LNCaP clone FGC (cell line): ENCODE data around the gene ESRRB.
A peak's percentile ranks its signal among the peaks of the same experiment; 100 is the strongest.

ENCODE experiments used
- DNase-seq: peaks from one replicate; pipeline ENCODE4 v3.0.0-alpha.2; 2011; ENCODE audit warnings: low read depth
- H3K4me3 ChIP-seq: 2 replicates; pipeline ENCODE4 v1.5.1; 2011; ENCODE audit warnings: mild to moderate bottlenecking, low read depth, low read length, control low read depth
- TF ChIP-seq, protein P1 (sequence below): IDR thresholded peaks from 2 replicates; pipeline ENCODE4 v1.5.1; 2012; ENCODE audit warnings: mild to moderate bottlenecking; ENCODE audit not compliant: control insufficient read depth, insufficient read depth; ENCODE audit errors: extremely low read depth

The ESRRB gene

DNA sequence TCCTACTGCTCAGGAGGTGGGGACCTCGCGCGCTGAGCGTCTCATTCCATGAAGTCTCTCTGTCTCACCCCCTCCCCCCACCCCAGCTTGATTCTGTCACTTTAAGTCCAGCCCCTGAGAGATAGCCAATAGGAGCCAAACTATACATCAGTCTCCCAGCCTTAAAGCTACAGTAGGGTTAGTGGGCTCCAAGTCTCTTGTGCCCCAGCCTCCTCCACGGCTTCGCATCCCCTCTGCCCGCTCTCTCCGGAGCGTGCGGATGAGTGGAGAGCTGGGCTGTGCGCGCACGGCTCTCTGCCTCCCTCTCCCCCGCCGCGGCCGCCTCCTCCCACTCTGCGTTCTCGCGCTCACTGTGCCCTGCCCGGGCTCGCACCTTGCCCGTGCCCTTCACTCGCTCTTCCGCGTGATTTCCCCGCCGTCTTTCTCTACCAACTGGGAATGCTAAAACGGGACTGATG, at the start of gene ESRRB:
Gene ESRRB (plus strand): TSS at position 191 of the 458 bp plus-strand sequence. CDS start 265 bp downstream, at position 456.
- peak within 1 kb of the TSS; percentile 48 for H3K4me3 ChIP-seq
- TF ChIP-seq, protein P1, sequence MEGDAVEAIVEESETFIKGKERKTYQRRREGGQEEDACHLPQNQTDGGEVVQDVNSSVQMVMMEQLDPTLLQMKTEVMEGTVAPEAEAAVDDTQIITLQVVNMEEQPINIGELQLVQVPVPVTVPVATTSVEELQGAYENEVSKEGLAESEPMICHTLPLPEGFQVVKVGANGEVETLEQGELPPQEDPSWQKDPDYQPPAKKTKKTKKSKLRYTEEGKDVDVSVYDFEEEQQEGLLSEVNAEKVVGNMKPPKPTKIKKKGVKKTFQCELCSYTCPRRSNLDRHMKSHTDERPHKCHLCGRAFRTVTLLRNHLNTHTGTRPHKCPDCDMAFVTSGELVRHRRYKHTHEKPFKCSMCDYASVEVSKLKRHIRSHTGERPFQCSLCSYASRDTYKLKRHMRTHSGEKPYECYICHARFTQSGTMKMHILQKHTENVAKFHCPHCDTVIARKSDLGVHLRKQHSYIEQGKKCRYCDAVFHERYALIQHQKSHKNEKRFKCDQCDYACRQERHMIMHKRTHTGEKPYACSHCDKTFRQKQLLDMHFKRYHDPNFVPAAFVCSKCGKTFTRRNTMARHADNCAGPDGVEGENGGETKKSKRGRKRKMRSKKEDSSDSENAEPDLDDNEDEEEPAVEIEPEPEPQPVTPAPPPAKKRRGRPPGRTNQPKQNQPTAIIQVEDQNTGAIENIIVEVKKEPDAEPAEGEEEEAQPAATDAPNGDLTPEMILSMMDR, result no peak
- peak; percentile 7 for DNase-seq

DNA sequence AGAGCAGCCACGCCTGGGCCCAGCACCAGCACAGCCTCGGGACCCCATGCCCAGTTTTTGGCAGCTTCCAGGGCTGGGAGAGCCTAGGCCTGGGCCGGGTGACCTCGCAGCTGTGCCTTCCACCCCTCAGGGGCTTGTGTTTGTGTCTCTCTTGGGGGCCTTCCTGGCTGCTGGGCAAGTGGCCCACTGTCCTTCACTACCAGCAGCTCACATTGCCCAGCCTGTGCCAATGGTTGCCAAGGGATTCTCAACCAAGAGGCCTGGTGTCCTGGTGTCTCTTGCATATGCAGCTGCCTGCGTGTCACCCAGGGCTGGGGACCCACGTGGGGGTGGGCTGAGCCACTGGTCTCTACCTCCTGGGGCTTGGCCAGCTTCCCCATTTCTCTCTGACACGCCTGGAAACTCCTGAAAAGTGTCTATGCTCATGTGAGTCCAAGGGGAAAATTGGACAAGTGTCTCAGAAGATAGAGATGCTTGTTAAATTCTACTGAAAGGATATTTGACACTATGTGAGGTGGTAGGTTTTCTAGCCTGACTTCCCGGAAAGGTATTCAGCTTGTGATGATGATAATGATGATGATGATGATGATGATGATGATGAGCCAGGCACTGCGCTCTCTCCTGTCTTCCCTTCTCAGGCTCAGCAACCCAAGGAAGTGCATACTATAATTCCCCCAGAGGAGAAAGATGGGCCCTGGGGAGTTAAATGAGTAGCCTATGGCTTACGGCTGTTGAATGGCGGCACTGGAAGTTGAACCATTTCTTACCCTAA, 48.8 kb upstream of the ESRRB start:
- TF ChIP-seq, protein P1, result no peak
- no peak overlapping the region for H3K4me3 ChIP-seq
- no peak for DNase-seq

DNA sequence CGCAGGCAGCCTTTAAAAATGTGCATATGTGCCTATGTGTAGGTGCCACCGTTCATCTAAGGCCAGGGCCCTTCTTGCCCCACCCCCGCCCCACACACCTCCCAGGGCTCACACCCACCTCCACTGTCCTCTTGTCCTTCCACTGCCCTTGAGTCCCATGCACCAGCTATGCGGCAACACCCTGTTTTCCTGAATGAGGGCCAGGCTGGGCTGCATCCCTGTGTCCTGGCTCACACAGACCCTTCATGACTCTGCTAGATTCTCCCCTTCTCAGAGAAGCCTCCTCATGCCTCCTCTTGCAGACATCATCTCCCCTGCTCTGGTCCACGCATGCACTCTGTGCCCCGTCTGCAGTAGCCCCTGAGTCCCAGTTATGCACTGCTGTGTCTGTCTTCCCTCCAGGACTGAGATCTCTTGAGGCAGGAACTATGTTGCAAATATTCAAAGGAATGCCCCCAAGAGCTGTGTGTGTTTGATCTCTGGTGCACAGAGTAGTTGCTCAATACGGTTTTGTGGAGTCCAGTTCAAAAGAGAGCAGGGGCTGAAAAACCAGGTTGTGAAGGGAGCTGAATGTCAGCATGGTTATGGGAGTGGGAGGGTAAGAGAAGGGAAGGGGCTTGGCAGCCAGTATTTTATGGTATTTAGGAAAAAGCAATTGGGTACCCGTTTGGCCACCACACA, 47.3 kb upstream of the ESRRB start:
- TF ChIP-seq, protein P1, result no peak
- H3K4me3 ChIP-seq, result no peak overlapping the region

DNA sequence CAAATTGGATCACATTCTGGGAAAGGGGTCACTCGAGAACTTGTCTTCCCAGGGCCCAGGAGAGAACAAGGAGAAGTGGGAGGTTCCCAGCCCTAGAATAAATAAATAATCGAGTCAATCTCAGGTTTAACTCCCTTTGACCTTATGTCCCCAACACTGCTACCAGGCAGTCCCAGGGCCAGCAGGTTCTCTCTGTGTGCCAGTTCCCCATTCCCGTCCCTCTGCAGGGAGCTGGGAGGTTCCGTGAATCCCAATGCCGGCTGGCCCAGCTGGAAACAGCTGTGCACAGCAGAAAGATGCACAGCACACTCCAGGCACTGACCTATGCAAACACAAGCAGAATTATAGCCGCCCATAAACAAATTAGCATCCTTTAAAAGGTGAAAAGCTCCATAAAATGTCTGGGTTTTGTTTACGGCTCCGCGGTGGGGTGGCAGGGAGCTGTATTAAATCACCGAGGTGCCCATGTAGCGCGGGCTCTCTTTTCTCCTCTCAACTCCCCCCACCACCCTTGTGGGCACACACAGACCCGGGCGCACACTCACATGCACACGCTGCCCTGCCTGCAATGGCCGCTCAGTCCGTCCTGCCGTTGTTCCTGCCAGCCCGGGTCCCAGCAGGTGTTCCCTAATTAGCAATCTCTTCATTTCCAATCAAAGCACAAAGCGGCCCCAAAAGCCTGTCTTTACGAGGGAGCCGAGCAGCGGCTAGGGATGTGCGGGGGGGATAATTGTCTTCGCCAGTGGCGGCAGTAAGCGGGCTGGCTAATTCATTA, 46.6 kb upstream of the ESRRB start:
- DNase-seq, result no peak
- TF ChIP-seq, protein P1, result no peak

More for the DNA sequence above, 47.3 kb upstream of the ESRRB start:
- DNase-seq, result no peak

DNA sequence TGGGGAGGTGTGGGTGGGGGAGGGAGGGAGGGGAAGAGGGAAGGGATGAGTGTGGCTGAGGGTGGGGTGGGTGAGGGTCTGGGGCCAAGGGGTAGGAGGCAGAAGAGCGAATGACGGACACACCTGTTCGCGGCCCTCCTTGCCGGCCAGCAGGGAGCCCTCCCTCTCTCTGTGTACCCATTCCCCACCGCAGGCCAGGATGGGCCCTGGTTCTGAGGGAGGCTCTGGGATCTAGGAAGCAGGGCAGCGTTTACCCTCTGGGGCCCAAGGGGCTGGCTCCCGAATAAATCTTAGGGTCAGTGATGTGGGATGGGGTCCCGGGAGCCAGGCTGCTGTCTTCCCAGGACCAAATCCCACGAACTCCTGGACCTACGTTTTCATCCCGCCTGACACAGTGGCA, 46.0 kb upstream of the ESRRB start:
- TF ChIP-seq, protein P1, result no peak
- no peak for DNase-seq
- no peak overlapping the region for H3K4me3 ChIP-seq

More for the DNA sequence above, 46.6 kb upstream of the ESRRB start:
- no peak overlapping the region for H3K4me3 ChIP-seq

DNA sequence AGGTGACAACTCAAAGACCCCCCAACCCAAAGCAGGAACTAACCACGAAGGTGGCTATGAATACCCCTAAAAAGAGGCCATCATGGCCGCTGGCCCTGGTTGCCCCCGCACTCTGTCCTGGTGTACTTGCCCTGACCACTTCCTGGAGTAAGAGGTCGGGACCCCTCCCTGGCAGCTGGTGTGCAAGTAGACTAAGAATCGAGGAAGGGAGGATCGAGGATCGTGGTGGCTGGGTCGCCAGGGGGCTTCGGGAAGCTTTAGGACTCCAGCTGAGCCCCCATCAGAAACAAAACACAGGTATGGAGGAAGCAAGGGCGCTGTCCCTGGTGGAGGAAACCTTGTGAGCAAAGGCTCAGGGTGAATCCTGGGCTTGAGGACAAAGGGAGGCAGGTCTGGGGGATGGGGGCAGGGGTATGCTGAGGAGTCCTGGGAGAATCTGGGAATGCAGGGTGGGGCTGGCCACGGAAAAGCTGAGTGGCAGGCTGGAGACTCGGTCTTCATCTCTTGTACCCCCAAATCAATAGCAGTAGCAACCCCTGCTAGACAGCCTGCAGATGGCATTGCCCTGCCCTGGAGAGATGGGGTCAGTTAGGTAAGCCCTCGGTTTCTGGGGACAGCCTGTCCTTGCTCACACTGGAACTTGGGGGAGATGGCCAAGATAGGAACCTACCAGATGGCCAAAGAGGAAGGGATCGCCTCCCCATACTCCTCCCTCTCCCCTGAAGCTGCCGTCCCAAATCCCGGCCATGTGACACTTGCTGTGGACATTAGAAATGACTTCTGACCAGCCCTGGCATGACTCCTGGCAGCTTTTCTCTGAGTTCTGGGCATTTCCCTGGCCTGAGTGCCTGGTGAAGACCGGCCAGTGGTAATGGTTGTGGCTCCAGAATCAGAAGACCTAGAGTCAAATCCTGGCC, 45.3 kb upstream of the ESRRB start:
- H3K4me3 ChIP-seq, result no peak overlapping the region
- TF ChIP-seq, protein P1, result no peak
- DNase-seq, result no peak
